Nephron progenitor cell (in vitro differentiated cells): ENCODE results near the gene SDK1.

ENCODE experiments used
- DNase-seq: peaks from one replicate; pipeline ENCODE4 v3.0.0; 2021
- H3K27ac Mint-ChIP-seq: 2 replicates; pipeline ENCODE4 v1.8.0; 2021; ENCODE audit warnings: mild to moderate bottlenecking, moderate library complexity, mixed read lengths
- H3K27me3 Mint-ChIP-seq: 2 replicates; pipeline ENCODE4 v1.8.0; 2021; ENCODE audit warnings: mild to moderate bottlenecking, low read depth, mixed read lengths; ENCODE audit not compliant: poor library complexity
- H3K36me3 Mint-ChIP-seq: 2 replicates; pipeline ENCODE4 v1.8.0; 2021; ENCODE audit warnings: low read depth, mixed read lengths
- H3K4me1 Mint-ChIP-seq: 2 replicates; pipeline ENCODE4 v1.8.0; 2021; ENCODE audit warnings: mixed read lengths
- H3K4me3 Mint-ChIP-seq: 2 replicates; pipeline ENCODE4 v1.8.0; 2021; ENCODE audit warnings: mild to moderate bottlenecking, moderate library complexity, mixed read lengths
- H3K9me3 Mint-ChIP-seq: 2 replicates; pipeline ENCODE4 v1.8.0; 2021; ENCODE audit warnings: mild to moderate bottlenecking, moderate library complexity, mixed read lengths
- CTCF ChIP-seq: fragments of 200-600 bp; sonication (generic); IDR thresholded peaks from 2 replicates; pipeline ENCODE4 v1.5.0; 2021; ENCODE audit warnings: antibody characterized with exemption

Gene SDK1

GRCh38 chr7:4015371-4015770 is 714.3 kb downstream of the SDK1 start:
- Mint-ChIP-seq H3K4me1 (peaks cover 28% of the 10 kb centered on the region), H3K27me3 (peaks cover 9% of the 10 kb centered on the region), H3K36me3 (peaks cover 49% of the 10 kb centered on the region), H3K9me3 (peaks cover 39% of the 10 kb centered on the region), H3K27ac (no peak overlapping the region), H3K4me3 (no peak overlapping the region)
- DNase-seq, result no peak
- no peak for TF ChIP-seq CTCF

GRCh38 chr7:4015996-4016395 is 714.9 kb downstream of the SDK1 start:
- Mint-ChIP-seq H3K9me3 (peaks cover 45% of the 10 kb centered on the region), H3K27ac (no peak overlapping the region), H3K27me3 (peaks cover 12% of the 10 kb centered on the region), H3K36me3 (peaks cover 55% of the 10 kb centered on the region), H3K4me1 (peaks cover 25% of the 10 kb centered on the region), H3K4me3 (no peak overlapping the region)
- TF ChIP-seq CTCF, result no peak
- no peak for DNase-seq

GRCh38 chr7:4017081-4017480 is 716.0 kb downstream of the SDK1 start:
- peaks cover 12% of the 10 kb centered on the region for H3K27me3 Mint-ChIP-seq
- peaks cover 17% of the 10 kb centered on the region for H3K4me1 Mint-ChIP-seq
- no peak for DNase-seq
- H3K4me3 Mint-ChIP-seq, result no peak overlapping the region
- peaks cover 46% of the 10 kb centered on the region for H3K9me3 Mint-ChIP-seq
- no peak for TF ChIP-seq CTCF
- H3K36me3 Mint-ChIP-seq, result peaks cover 57% of the 10 kb centered on the region
- no peak overlapping the region for H3K27ac Mint-ChIP-seq

- Mint-ChIP-seq H3K36me3 (peaks cover 57% of the 10 kb centered on the region), H3K27me3 (peaks cover 8% of the 10 kb centered on the region), H3K4me1 (peaks cover 21% of the 10 kb centered on the region), H3K9me3 (peaks cover 46% of the 10 kb centered on the region), H3K27ac (no peak overlapping the region), H3K4me3 (no peak overlapping the region)
- DNase-seq, result no peak
- no peak for TF ChIP-seq CTCF
Observed at GRCh38 chr7:4017785-4018184, 716.7 kb downstream of the SDK1 start.

- no peak for TF ChIP-seq CTCF
- H3K27ac Mint-ChIP-seq, result no peak overlapping the region
- peaks cover 8% of the 10 kb centered on the region for H3K27me3 Mint-ChIP-seq
- H3K36me3 Mint-ChIP-seq, result peaks cover 57% of the 10 kb centered on the region
- peaks cover 26% of the 10 kb centered on the region for H3K4me1 Mint-ChIP-seq
- no peak overlapping the region for H3K4me3 Mint-ChIP-seq
- H3K9me3 Mint-ChIP-seq, result peaks cover 46% of the 10 kb centered on the region
- DNase-seq, result no peak
Observed at GRCh38 chr7:4018601-4019316, 717.7 kb downstream of the SDK1 start.

GRCh38 chr7:4020086-4020485 is 719.0 kb downstream of the SDK1 start:
- no peak for TF ChIP-seq CTCF
- Mint-ChIP-seq H3K4me3 (no peak overlapping the region), H3K36me3 (peaks cover 57% of the 10 kb centered on the region), H3K4me1 (peaks cover 19% of the 10 kb centered on the region), H3K9me3 (peaks cover 46% of the 10 kb centered on the region), H3K27ac (no peak overlapping the region), H3K27me3 (peaks cover 8% of the 10 kb centered on the region)
- no peak for DNase-seq
